ENCODE data around the gene SPTSSB.

The SPTSSB gene

GRCh38 chr3:161339517-161340500 is 31.5 kb downstream of the SPTSSB start:
- DNase-seq (ENCODE audit: low spot score), result no peak

GRCh38 chr3:161337311-161337710 is 34.0 kb downstream of the SPTSSB start:
- DNase-seq (ENCODE audit: low spot score), result no peak

- no peak for DNase-seq (ENCODE audit: low spot score)
These were observed 34.7 kb downstream of the SPTSSB start for GRCh38 chr3:161336661-161337060.

- DNase-seq (ENCODE audit: low spot score), result no peak
These were observed 37.6 kb downstream of the SPTSSB start for GRCh38 chr3:161333696-161334095.

GRCh38 chr3:161332792-161333191 is 38.5 kb downstream of the SPTSSB start:
- no peak for DNase-seq (ENCODE audit: low spot score)

GRCh38 chr3:161325059-161325458 is 46.3 kb downstream of the SPTSSB start:
- no peak for DNase-seq (ENCODE audit: low spot score)

GRCh38 chr3:161323926-161324621 is 47.2 kb downstream of the SPTSSB start:
- no peak for DNase-seq (ENCODE audit: low spot score)

- DNase-seq (ENCODE audit: low spot score), result no peak
These were observed 48.3 kb downstream of the SPTSSB start for GRCh38 chr3:161322781-161323568.

- DNase-seq (ENCODE audit: low spot score), result no peak
These were observed 50.5 kb downstream of the SPTSSB start for GRCh38 chr3:161320837-161321236.

- DNase-seq (ENCODE audit: low spot score), result no peak
These were observed 51.5 kb downstream of the SPTSSB start for GRCh38 chr3:161319867-161320266.

- no peak for DNase-seq (ENCODE audit: low spot score)
These were observed 54.2 kb downstream of the SPTSSB start for GRCh38 chr3:161317077-161317476.

GRCh38 chr3:161316006-161316689 is 55.2 kb downstream of the SPTSSB start:
- no peak for DNase-seq (ENCODE audit: low spot score)

GRCh38 chr3:161314836-161315395 is 56.4 kb downstream of the SPTSSB start:
- no peak for DNase-seq (ENCODE audit: low spot score)

- DNase-seq (ENCODE audit: low spot score), result no peak
These were observed 60.5 kb downstream of the SPTSSB start for GRCh38 chr3:161310649-161311423.

GRCh38 chr3:161305095-161305991 is 66.0 kb downstream of the SPTSSB start:
- no peak for DNase-seq (ENCODE audit: low spot score)

- peak; percentile 57 for DNase-seq (ENCODE audit: low spot score)
These were observed 74.5 kb downstream of the SPTSSB start for GRCh38 chr3:161296814-161297213.

- peak; percentile 39 for DNase-seq (ENCODE audit: low spot score)
These were observed 76.0 kb downstream of the SPTSSB start for GRCh38 chr3:161295325-161295724.

All from cerebellar cortex (tissue), 1 donor.